ENCODE data around the gene TMEM41B. TPM values are rescaled to one million over a fixed set of nuclear protein-coding genes. Genes with fewer than 3 reads are reported as not detected.

Gene TMEM41B
- total RNA-seq, 4 donors from 2014 or later, result 26.0 to 31.2 (median 28.9) TPM

DNA sequence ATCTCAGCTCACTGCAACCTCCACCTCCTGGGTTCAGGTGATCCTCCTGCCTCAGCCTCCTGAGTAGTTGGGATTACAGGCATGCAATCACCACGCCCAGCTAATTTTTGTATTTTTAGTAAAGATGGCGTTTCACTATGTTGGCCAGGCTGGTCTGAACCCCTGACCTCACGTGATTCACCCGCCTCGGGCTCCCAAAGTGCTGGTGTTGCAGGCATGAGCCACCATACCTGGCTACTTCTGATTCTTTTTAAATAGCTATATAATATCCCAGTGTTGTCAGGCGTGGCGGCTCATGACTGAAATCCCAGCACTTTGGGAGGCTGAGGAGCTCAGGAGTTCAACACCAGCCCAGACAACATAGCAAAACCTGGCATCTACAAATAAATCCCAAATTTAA is 20.7 kb downstream of the TMEM41B start:
- Histone ChIP-seq H3K36me3 (peaks cover 0 to 52% (median 0%) of the 10 kb centered on the region in 3 donors), H3K27me3 (no peaks in the 10 kb centered on the region), H3K9me3 (no peaks in the 10 kb centered on the region), H3K27ac (no peak overlapping the region), H3K4me3 (no peak overlapping the region), H3K4me1 (no peaks in the 10 kb centered on the region)
- no peak for DNase-seq (ENCODE audit: low spot score in 2 of 2)
- 97 to 98% methylated on average over 7 of the region's 7 CpGs for WGBS, 2 donors
- TF ChIP-seq POLR2A (IDR thresholded peaks at IDR 0.05), result no peak

DNA sequence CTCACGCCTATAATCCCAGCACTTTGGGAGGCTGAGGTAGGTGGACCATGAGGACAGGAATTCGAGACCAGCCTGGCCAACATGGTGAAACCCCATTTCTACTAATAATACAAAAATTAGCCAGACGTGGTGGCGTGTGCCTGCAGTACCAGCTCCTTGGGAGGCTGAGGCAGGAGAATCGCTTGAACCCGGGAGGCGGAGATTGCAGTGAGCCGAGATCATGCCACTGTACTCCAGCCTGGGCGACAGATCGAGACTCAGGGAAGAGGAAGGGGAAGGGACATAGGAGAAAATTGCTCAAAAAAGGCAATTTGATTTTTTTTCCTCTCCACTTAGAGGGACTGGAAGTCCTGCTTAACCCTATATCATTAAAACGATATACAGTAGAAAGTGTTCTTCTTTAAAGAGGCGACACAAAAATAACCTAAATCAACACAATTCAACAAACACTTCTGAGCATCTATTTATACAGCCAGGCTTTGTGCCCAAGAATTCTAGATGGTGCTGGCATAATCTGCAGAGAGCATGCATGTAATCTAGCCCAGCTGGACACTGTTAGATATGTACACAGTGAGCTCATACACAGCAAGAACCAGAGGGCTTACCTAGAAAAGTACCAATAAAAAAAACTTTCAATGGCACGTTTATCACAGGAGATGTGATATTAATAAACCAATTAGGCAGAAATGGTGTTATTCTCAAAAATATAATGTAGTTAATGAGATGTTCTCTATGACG is 28.4 kb downstream of the TMEM41B start:
- Histone ChIP-seq H3K27ac (no peak overlapping the region), H3K9me3 (no peaks in the 10 kb centered on the region), H3K4me3 (no peak overlapping the region), H3K27me3 (no peaks in the 10 kb centered on the region), H3K4me1 (no peaks in the 10 kb centered on the region), H3K36me3 (peaks cover 0 to 33% (median 0%) of the 10 kb centered on the region in 3 donors)
- TF ChIP-seq, protein P1, sequence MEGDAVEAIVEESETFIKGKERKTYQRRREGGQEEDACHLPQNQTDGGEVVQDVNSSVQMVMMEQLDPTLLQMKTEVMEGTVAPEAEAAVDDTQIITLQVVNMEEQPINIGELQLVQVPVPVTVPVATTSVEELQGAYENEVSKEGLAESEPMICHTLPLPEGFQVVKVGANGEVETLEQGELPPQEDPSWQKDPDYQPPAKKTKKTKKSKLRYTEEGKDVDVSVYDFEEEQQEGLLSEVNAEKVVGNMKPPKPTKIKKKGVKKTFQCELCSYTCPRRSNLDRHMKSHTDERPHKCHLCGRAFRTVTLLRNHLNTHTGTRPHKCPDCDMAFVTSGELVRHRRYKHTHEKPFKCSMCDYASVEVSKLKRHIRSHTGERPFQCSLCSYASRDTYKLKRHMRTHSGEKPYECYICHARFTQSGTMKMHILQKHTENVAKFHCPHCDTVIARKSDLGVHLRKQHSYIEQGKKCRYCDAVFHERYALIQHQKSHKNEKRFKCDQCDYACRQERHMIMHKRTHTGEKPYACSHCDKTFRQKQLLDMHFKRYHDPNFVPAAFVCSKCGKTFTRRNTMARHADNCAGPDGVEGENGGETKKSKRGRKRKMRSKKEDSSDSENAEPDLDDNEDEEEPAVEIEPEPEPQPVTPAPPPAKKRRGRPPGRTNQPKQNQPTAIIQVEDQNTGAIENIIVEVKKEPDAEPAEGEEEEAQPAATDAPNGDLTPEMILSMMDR (IDR thresholded peaks at IDR 0.05), result no peak
- no peak for TF ChIP-seq EP300 (IDR thresholded peaks at IDR 0.05)
- no peak for TF ChIP-seq POLR2A (IDR thresholded peaks at IDR 0.05)
- 93 to 94% methylated on average over 14 of the region's 14 CpGs for WGBS, 2 donors
- no peak for DNase-seq (ENCODE audit: low spot score in 2 of 2)

DNA sequence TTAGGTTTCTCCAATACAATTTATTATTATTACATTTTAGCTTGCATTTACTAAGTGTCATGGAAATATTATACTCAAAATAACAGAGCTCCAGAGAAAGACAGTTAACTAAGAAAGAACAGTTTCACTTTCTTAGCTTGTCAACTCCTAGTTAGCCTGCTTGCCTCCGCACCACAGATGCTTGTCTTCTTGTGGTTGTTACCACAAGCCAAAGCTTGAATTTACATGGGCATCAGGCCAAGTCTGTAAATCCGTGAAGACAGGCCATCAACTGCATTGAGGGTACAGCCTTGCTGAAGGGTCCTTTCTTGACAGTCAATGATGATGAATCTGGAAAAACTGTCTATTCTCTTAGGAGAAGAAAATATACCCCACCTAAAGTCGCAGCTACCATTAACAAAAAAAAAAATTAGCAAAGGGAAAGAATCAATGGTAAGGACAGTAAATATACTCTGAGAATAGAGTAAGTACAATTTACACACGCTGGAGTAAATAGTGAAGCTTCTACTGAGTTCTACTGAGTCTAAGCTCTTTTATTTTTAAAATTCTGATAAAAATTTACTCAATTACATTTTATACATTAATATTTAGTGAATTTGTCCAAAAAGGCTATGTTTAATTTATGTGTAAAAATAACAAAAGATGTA is 33.6 kb downstream of the TMEM41B start:
- 42 to 49% methylated on average over 4 of the region's 4 CpGs for WGBS, 2 donors
- no peak overlapping the region for H3K4me3 ChIP-seq
- DNase-seq (ENCODE audit: low spot score in 2 of 2), result no peak

DNA sequence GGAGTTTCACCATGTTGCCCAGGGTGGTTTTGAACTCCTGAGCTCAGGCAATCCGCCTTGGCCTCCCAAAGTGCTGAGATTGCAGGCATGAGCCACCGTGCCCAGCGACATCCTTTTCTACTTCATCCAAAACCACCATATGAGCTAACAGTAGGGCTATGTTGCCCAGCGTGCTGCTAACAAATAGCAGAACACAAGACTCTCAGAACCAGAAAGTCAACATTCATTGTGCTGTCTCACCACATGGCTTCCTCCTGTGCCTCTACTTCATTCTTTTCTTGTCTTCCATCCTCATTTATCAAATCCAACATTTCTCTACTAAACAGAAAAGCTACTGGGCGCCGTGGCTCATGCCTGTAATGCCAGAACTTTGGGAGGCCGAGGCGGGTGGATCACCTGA is 37.2 kb downstream of the TMEM41B start:
- H3K27me3 ChIP-seq, result no peaks in the 10 kb centered on the region
- H3K4me3 ChIP-seq, result no peak overlapping the region
- H3K4me1 ChIP-seq, result peaks cover 0 to 14% (median 5%) of the 10 kb centered on the region in 4 donors
- no peak for DNase-seq (ENCODE audit: low spot score in 2 of 2)
- H3K9me3 ChIP-seq, result no peaks in the 10 kb centered on the region
- WGBS, 2 donors, result 93 to 94% methylated on average over 8 of the region's 8 CpGs
- no peak overlapping the region for H3K27ac ChIP-seq
- TF ChIP-seq POLR2A (IDR thresholded peaks at IDR 0.05) (no peak), EP300 (IDR thresholded peaks at IDR 0.05) (no peak)
- TF ChIP-seq, protein P1 (IDR thresholded peaks at IDR 0.05), result no peak
- peaks cover 0 to 43% (median 0%) of the 10 kb centered on the region in 3 donors for H3K36me3 ChIP-seq

More for the DNA sequence above, 33.6 kb downstream of the TMEM41B start:
- TF ChIP-seq POLR2A (IDR thresholded peaks at IDR 0.05), result no peak
- TF ChIP-seq EP300 (IDR thresholded peaks at IDR 0.05), result no peak
- TF ChIP-seq, protein P1 (IDR thresholded peaks at IDR 0.05), result no peak
- Histone ChIP-seq H3K36me3 (peaks cover 0 to 56% (median 0%) of the 10 kb centered on the region in 3 donors), H3K27ac (no peak overlapping the region), H3K4me1 (peaks cover 0 to 7% (median 0%) of the 10 kb centered on the region in 4 donors), H3K27me3 (no peaks in the 10 kb centered on the region), H3K9me3 (no peaks in the 10 kb centered on the region)

DNA sequence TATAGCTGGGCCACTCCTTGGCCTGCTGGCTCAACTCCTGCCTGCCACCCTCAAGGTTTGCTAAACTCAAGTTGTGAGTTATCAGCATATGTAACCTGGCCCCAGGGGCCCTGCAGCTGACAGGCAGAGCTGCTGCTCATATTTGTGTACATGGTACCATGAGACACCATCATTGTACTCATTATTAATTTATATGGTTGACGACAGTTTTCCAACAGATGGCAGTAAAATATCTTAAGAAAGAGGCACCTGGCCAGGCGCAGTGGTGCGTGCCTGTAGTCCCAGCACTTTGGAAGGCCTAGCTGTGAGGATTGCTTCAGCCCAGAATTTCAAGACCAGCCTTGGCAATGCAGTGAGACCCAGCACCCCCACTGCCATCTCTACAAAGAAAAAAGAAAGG is 37.8 kb downstream of the TMEM41B start:
- H3K4me3 ChIP-seq, result no peak overlapping the region
- no peaks in the 10 kb centered on the region for H3K27me3 ChIP-seq
- no peak for DNase-seq (ENCODE audit: low spot score in 2 of 2)
- H3K9me3 ChIP-seq, result no peaks in the 10 kb centered on the region
- H3K4me1 ChIP-seq, result peaks cover 0 to 14% (median 5%) of the 10 kb centered on the region in 4 donors
- H3K27ac ChIP-seq, result no peak overlapping the region
- peaks cover 0 to 43% (median 0%) of the 10 kb centered on the region in 3 donors for H3K36me3 ChIP-seq
- WGBS, 2 donors, result 84 to 100% methylated on average over 3 of the region's 3 CpGs
- TF ChIP-seq, protein P1 (IDR thresholded peaks at IDR 0.05), result no peak
- TF ChIP-seq EP300 (IDR thresholded peaks at IDR 0.05) (no peak), POLR2A (IDR thresholded peaks at IDR 0.05) (no peak)

Measured in tibial nerve (tissue), 4 donors.